Endothelial cell (in vitro differentiated cells): ENCODE measurements around the gene LEMD2. TPM values are rescaled to one million over a fixed set of nuclear protein-coding genes. Genes with fewer than 3 reads are reported as not detected.

Experiments
- DNase-seq: peaks from one replicate; pipeline ENCODE4 v3.0.0; 2021; ENCODE audit warnings: low spot score
- H3K27ac Mint-ChIP-seq: one replicate; pipeline ENCODE4 v1.8.0; 2021; ENCODE audit warnings: mixed read lengths, inconsistent platforms; ENCODE audit not compliant: unreplicated experiment
- H3K27me3 Mint-ChIP-seq: one replicate; pipeline ENCODE4 v1.8.0; 2021; ENCODE audit warnings: mild to moderate bottlenecking, moderate library complexity, mixed read lengths, inconsistent platforms; ENCODE audit not compliant: unreplicated experiment
- H3K36me3 Mint-ChIP-seq: one replicate; pipeline ENCODE4 v1.8.0; 2021; ENCODE audit warnings: mild to moderate bottlenecking, low read depth, mixed read lengths, inconsistent platforms; ENCODE audit not compliant: unreplicated experiment
- H3K4me1 Mint-ChIP-seq: one replicate; pipeline ENCODE4 v1.8.0; 2021; ENCODE audit warnings: mild to moderate bottlenecking, mixed read lengths, inconsistent platforms; ENCODE audit not compliant: unreplicated experiment
- H3K4me3 Mint-ChIP-seq: one replicate; pipeline ENCODE4 v1.8.0; 2021; ENCODE audit warnings: mild to moderate bottlenecking, mixed read lengths, inconsistent platforms; ENCODE audit not compliant: unreplicated experiment
- H3K9me3 Mint-ChIP-seq: one replicate; pipeline ENCODE4 v1.8.0; 2021; ENCODE audit warnings: mixed read lengths, inconsistent platforms; ENCODE audit not compliant: unreplicated experiment
- CTCF ChIP-seq: fragments of 200-600 bp; sonication (generic); IDR thresholded peaks from one replicate; pipeline ENCODE4 v1.5.0; 2021; ENCODE audit warnings: antibody characterized with exemption; ENCODE audit not compliant: unreplicated experiment
- total RNA-seq: library from RNA; stranded (reverse); fragmentation: NEBNext Ultra II Directional; extraction: Animal tissue kit (Norgen Biotek cat#: 25700); gene quantifications from one replicate; pipeline ENCODE4 v1.2.1, GENCODE V29; 2021; ENCODE audit not compliant: unreplicated experiment

The LEMD2 gene
- total RNA-seq, 1 donor from 2014 or later: 105 TPM

- Mint-ChIP-seq H3K27ac (no peak overlapping the region), H3K9me3 (no peaks in the 10 kb centered on the region), H3K27me3 (peaks cover 11% of the 10 kb centered on the region), H3K36me3 (peaks cover 59% of the 10 kb centered on the region), H3K4me3 (no peak overlapping the region), H3K4me1 (peaks cover 51% of the 10 kb centered on the region)
- no peak for DNase-seq
- no peak for TF ChIP-seq CTCF
Measured at GRCh38 chr6:33776764-33777163, 12.2 kb downstream of the LEMD2 start.

GRCh38 chr6:33776186-33776585, 12.7 kb downstream of the LEMD2 start:
- H3K27ac Mint-ChIP-seq: no peak overlapping the region
- peaks cover 47% of the 10 kb centered on the region for H3K4me1 Mint-ChIP-seq
- H3K36me3 Mint-ChIP-seq: peaks cover 59% of the 10 kb centered on the region
- H3K4me3 Mint-ChIP-seq: no peak overlapping the region
- no peak for DNase-seq
- TF ChIP-seq CTCF: no peak
- H3K27me3 Mint-ChIP-seq: peaks cover 11% of the 10 kb centered on the region
- H3K9me3 Mint-ChIP-seq: no peaks in the 10 kb centered on the region

GRCh38 chr6:33774774-33775173, 14.2 kb downstream of the LEMD2 start:
- no peak overlapping the region for H3K27ac Mint-ChIP-seq
- H3K4me1 Mint-ChIP-seq: peaks cover 36% of the 10 kb centered on the region
- peaks cover 4% of the 10 kb centered on the region for H3K27me3 Mint-ChIP-seq
- peak overlapping the region; percentile 34 for H3K4me3 Mint-ChIP-seq
- no peaks in the 10 kb centered on the region for H3K9me3 Mint-ChIP-seq
- no peak for TF ChIP-seq CTCF
- H3K36me3 Mint-ChIP-seq: peaks cover 54% of the 10 kb centered on the region
- DNase-seq: no peak

- peaks cover 2% of the 10 kb centered on the region for H3K27me3 Mint-ChIP-seq
- peak overlapping the region; percentile 14 for H3K4me3 Mint-ChIP-seq
- TF ChIP-seq CTCF: no peak
- H3K4me1 Mint-ChIP-seq: peaks cover 29% of the 10 kb centered on the region
- peak overlapping the region; percentile 7 for H3K27ac Mint-ChIP-seq
- peaks cover 48% of the 10 kb centered on the region for H3K36me3 Mint-ChIP-seq
- no peak for DNase-seq
- H3K9me3 Mint-ChIP-seq: no peaks in the 10 kb centered on the region
Measured at GRCh38 chr6:33772902-33773472, 15.9 kb downstream of the LEMD2 start.

GRCh38 chr6:33772082-33772830, 16.7 kb downstream of the LEMD2 start:
- no peaks in the 10 kb centered on the region for H3K9me3 Mint-ChIP-seq
- H3K27me3 Mint-ChIP-seq: peaks cover under 1% of the 10 kb centered on the region
- peaks cover 41% of the 10 kb centered on the region for H3K36me3 Mint-ChIP-seq
- H3K4me3 Mint-ChIP-seq: peak overlapping the region; percentile 67
- DNase-seq: no peak
- TF ChIP-seq CTCF: no peak
- peak overlapping the region; percentile 7 for H3K27ac Mint-ChIP-seq
- H3K4me1 Mint-ChIP-seq: peaks cover 25% of the 10 kb centered on the region
